K562 (cell line): ENCODE measurements around the gene ZFYVE28. TPM values are rescaled to one million over a fixed set of nuclear protein-coding genes. Genes with fewer than 3 reads are reported as not detected.

Experiments used
- AFF1 ChIP-seq, 2 experiments: fragments of 450-650 bp; IDR thresholded peaks; 2 replicates each; pipeline ENCODE4 v1.6.1; 2018; ENCODE audit warnings: mild to moderate bottlenecking in 2 of 2, low read depth in 1 of 2; ENCODE audit not compliant: partially characterized antibody in 2 of 2
- COPS2 ChIP-seq: fragments of 450-650 bp; conservative IDR thresholded peaks from 2 replicates; pipeline ENCODE4 v1.6.1; 2016; ENCODE audit warnings: mild to moderate bottlenecking, moderate library complexity
- DPF2 ChIP-seq: fragments of 450-650 bp; IDR thresholded peaks from 2 replicates; pipeline ENCODE4 v1.6.1; 2016
- E2F6 ChIP-seq, 2 experiments: IDR thresholded peaks; 2 replicates each; pipeline ENCODE4 v1.6.1; 2011; ENCODE audit warnings: borderline replicate concordance in 1 of 2, control low read depth in 1 of 2, low read depth in 1 of 2, low read length in 1 of 2, mild to moderate bottlenecking in 1 of 2, mixed read lengths in 1 of 2, moderate library complexity in 1 of 2; ENCODE audit not compliant: insufficient read depth in 1 of 2, insufficient read length in 1 of 2, poor library complexity in 1 of 2, severe bottlenecking in 1 of 2; ENCODE audit errors: extremely low read depth in 1 of 2
- FOXK2 ChIP-seq, 2 experiments: fragments of 450-650 bp; IDR thresholded peaks in 1 of 2; conservative IDR thresholded peaks in 1 of 2; 2 replicates each; pipeline ENCODE4 v1.6.1; 2016; ENCODE audit warnings: low read depth in 2 of 2, mild to moderate bottlenecking in 1 of 2
- HCFC1 ChIP-seq: IDR thresholded peaks from 2 replicates; pipeline ENCODE4 v1.6.1; 2012; ENCODE audit warnings: low read depth, low read length, improper control_type of control experiment
- IFI16 ChIP-seq: fragments of 250-450 bp; sonication (Bioruptor Pico); IDR thresholded peaks from 2 replicates; pipeline ENCODE4 v2.1.2; 2022; ENCODE audit warnings: mild to moderate bottlenecking, inconsistent platforms
- MAZ ChIP-seq, 2 experiments: fragments of 450-650 bp in 1 of 2; sonication (generic) in 1 of 2; formaldehyde crosslinking; IDR thresholded peaks in 1 of 2; conservative IDR thresholded peaks in 1 of 2; 2 replicates each; pipeline versions ENCODE4 v1.4.0 to v1.5.0; 2020; ENCODE audit warnings: mild to moderate bottlenecking in 1 of 2, missing genetic modification reagents in 1 of 2
- MNT ChIP-seq, 2 experiments: fragments of 450-650 bp; conservative IDR thresholded peaks; 2 replicates each; pipeline ENCODE4 v1.6.1; 2017; ENCODE audit warnings: mild to moderate bottlenecking in 2 of 2, moderate library complexity in 2 of 2
- MXD1 ChIP-seq: fragments of 250-450 bp; sonication (Bioruptor Pico); IDR thresholded peaks from 2 replicates; pipeline ENCODE4 v1.8.0; 2021; ENCODE audit warnings: borderline replicate concordance, mild to moderate bottlenecking, moderate library complexity; ENCODE audit not compliant: poor library complexity, severe bottlenecking
- MYNN ChIP-seq, 2 experiments: sonication (generic); formaldehyde crosslinking in 1 of 2; IDR thresholded peaks; 2 replicates each; pipeline versions ENCODE4 v1.5.0 to v1.6.1; 2016 to 2020; ENCODE audit warnings: antibody characterized with exemption in 1 of 2, missing genetic modification reagents in 1 of 2
- NRF1 ChIP-seq, 2 experiments: fragments of 450-650 bp; IDR thresholded peaks in 1 of 2; conservative IDR thresholded peaks in 1 of 2; 2 replicates each; pipeline ENCODE4 v1.6.1; 2014; ENCODE audit warnings: mild to moderate bottlenecking in 2 of 2
- STAT6 ChIP-seq: sonication (generic); formaldehyde crosslinking; IDR thresholded peaks from 2 replicates; pipeline ENCODE4 v1.8.1; 2023; ENCODE audit warnings: mild to moderate bottlenecking, missing genetic modification reagents
- XRCC3 ChIP-seq: fragments of 450-650 bp; IDR thresholded peaks from 2 replicates; pipeline ENCODE4 v1.6.1; 2017; ENCODE audit warnings: mild to moderate bottlenecking, moderate library complexity
- ZNF696 ChIP-seq: fragments of 250-450 bp; sonication (Bioruptor Pico); conservative IDR thresholded peaks from 2 replicates; pipeline ENCODE4 v1.4.0; 2020; ENCODE audit warnings: mild to moderate bottlenecking, moderate library complexity
- polyA plus RNA-seq, 8 experiments: library from polyadenylated mRNA; depleted of rRNA in 4 of 8; stranded (reverse) in 5 of 8; unstranded in 3 of 8; fragments of >200 nt; fragmentation: Nextera tagmentation in 2 of 8; fragmentation: Illumina TruSeq in 1 of 8; extraction: Ambion mirVana in 2 of 8; extraction: Trizol in 1 of 8; gene quantifications; 2 replicates each; pipeline versions ENCODE4 v1.2.1 to v1.2.3, GENCODE V29; 2011 to 2014; ENCODE audit warnings: inconsistent platforms in 1 of 8, missing spikeins in 1 of 8
- total RNA-seq, 7 experiments: library from RNA; depleted of rRNA in 6 of 7; stranded (reverse); fragments of >200 nt in 6 of 7; fragmentation: Illumina TruSeq in 2 of 7; extraction: Trizol in 2 of 7; gene quantifications; 2 replicates each; pipeline versions ENCODE4 v1.2.1 to v1.2.3, GENCODE V29; 2011 to 2021; ENCODE audit warnings: low replicate concordance in 1 of 7

Gene ZFYVE28
- total and polyA plus RNA-seq, 9 of the 15 experiments (the other 6 are each of a cell fraction or from before 2014, with no cell fraction given), result 1.3 to 24.8 (median 8.9) TPM

GRCh38 chr4:2402048-2402842 is 16.2 kb downstream of the ZFYVE28 start (continued):
- no peak for TF ChIP-seq STAT6 (CRISPR knock-in tag)
- TF ChIP-seq DPF2, result peak; percentile 28; the same call in 1 of the 2 replicates
- no peak for TF ChIP-seq ZNF696
- TF ChIP-seq COPS2, result no peak
- TF ChIP-seq HCFC1, result no peak
- peak; percentile 65; the same call in 1 of the 2 replicates for TF ChIP-seq MYNN (IDR thresholded peaks at IDR 0.05)
- TF ChIP-seq MYNN (CRISPR knock-in tag; IDR thresholded peaks at IDR 0.05), result no peak
- peak; percentile 81 to 91 for TF ChIP-seq MAZ (CRISPR knock-in tag; conservative IDR thresholded peaks at IDR 0.05 in 1 of 2, IDR thresholded peaks at IDR 0.05 in 1 of 2)
- TF ChIP-seq MXD1 (CRISPR knock-in tag), result no peak
- peak in 1 of 2 experiments; percentile 45; a peak in 1 of 4 replicates for TF ChIP-seq MNT (conservative IDR thresholded peaks at IDR 0.05)
- peak; percentile 54 to 61 for TF ChIP-seq NRF1 (conservative IDR thresholded peaks at IDR 0.05 in 1 of 2, IDR thresholded peaks at IDR 0.05 in 1 of 2)
- TF ChIP-seq FOXK2 (conservative IDR thresholded peaks at IDR 0.05 in 1 of 2, IDR thresholded peaks at IDR 0.05 in 1 of 2; ENCODE audit: low read depth in 2 of 2), result peak in 1 of 2 experiments; percentile 47; a peak in 1 of 4 replicates
- TF ChIP-seq XRCC3, result no peak
- TF ChIP-seq E2F6 (IDR thresholded peaks at IDR 0.05; ENCODE audit: borderline replicate concordance in 1 of 2, extremely low read depth in 1 of 2, insufficient read depth in 1 of 2, insufficient read length in 1 of 2, low read depth in 1 of 2, low read length in 1 of 2, poor library complexity in 1 of 2, severe bottlenecking in 1 of 2), result peak in 1 of 2 experiments; percentile 37
- TF ChIP-seq IFI16 (CRISPR knock-in tag), result no peak
- no peak for TF ChIP-seq AFF1 (IDR thresholded peaks at IDR 0.05; ENCODE audit: low read depth in 1 of 2, partially characterized antibody in 2 of 2)
